GM12878 (cell line): ENCODE measurements around the gene ZNF880. TPM values are rescaled to one million over a fixed set of nuclear protein-coding genes. Genes with fewer than 3 reads are reported as not detected.

Experiments used
- ATAC-seq: fragments of 200-7000 bp; cut with Tn5 transposase; 3 replicates; pipeline ENCODE4 v1.9.1; 2020; ENCODE audit warnings: mild to moderate bottlenecking, moderate library complexity
- BruUV-seq: library from RNA; stranded (reverse); fragments of 400-500 nt; replicated peaks from 2 replicates; lab custom pipeline; 2021; lab: Mats Ljungman, UMichigan
- CTCF ChIA-PET: fragments of 300-600 bp; sonication (Branson Sonifier 250); formaldehyde crosslinking; extraction: SDS; loops from one replicate; lab custom pipeline; 2021; ENCODE audit warnings: inconsistent platforms; lab: Yijun Ruan, JAX
- POLR2A ChIA-PET: fragments of 350-600 bp; formaldehyde crosslinking; extraction: SDS; loops from one replicate; lab custom pipeline; 2021; ENCODE audit warnings: inconsistent platforms; lab: Charles Lee
- RAD21 ChIA-PET: fragments of 300-600 bp; sonication (Branson Sonifier 250); formaldehyde crosslinking; loops from one replicate; lab custom pipeline; 2023; ENCODE audit warnings: antibody characterized with exemption; ENCODE audit not compliant: unreplicated experiment; lab: Charles Lee
- SMC1A ChIA-PET: fragments of 300-600 bp; sonication (Branson Sonifier 250); formaldehyde crosslinking; loops from one replicate; lab custom pipeline; 2023; ENCODE audit not compliant: unreplicated experiment, uncharacterized antibody; lab: Charles Lee
- DNase-seq: peaks from one replicate; pipeline ENCODE4 v3.0.0-alpha.2; 2011; ENCODE audit warnings: low read depth, low spot score
- FAIRE-seq: peaks from 3 replicates; lab custom pipeline; 2011; peaks lifted over from hg19 to GRCh38; lab: Jason Lieb, UNC
- H2AFZ ChIP-seq: 2 replicates; pipeline ENCODE4 v1.6.0; 2011; ENCODE audit warnings: low read depth, low read length, control low read depth; ENCODE audit not compliant: control insufficient read depth
- H3K27ac ChIP-seq: 2 replicates; pipeline ENCODE4 v1.5.1; 2011; ENCODE audit warnings: control low read depth; ENCODE audit not compliant: control insufficient read depth, insufficient read depth
- H3K27me3 ChIP-seq, 2 experiments: replicated peaks in 1 of 2; 2 replicates each; pipeline versions ENCODE4 v1.6.0 to v1.6.1; 2011; ENCODE audit warnings: low read length in 1 of 2; ENCODE audit not compliant: control insufficient read depth in 2 of 2, insufficient read depth in 2 of 2
- H3K36me3 ChIP-seq, 2 experiments: 2 replicates each; pipeline ENCODE4 v1.5.1; 2011; ENCODE audit warnings: low read length in 1 of 2; ENCODE audit not compliant: control insufficient read depth in 2 of 2, insufficient read depth in 2 of 2
- H3K4me1 ChIP-seq: 2 replicates; pipeline ENCODE4 v1.6.1; 2011; ENCODE audit warnings: mild to moderate bottlenecking, low read length, moderate library complexity, mixed read lengths; ENCODE audit not compliant: control insufficient read depth, insufficient read depth
- H3K4me2 ChIP-seq: 2 replicates; pipeline ENCODE4 v1.6.0; 2011; ENCODE audit warnings: control low read depth; ENCODE audit not compliant: control insufficient read depth, insufficient read depth
- H3K4me3 ChIP-seq: fragments of 200-600 bp; sonication (generic); 2 replicates; pipeline ENCODE4 v1.5.1; 2016
- H3K79me2 ChIP-seq: 2 replicates; pipeline ENCODE4 v1.6.0; 2011; ENCODE audit warnings: low read length; ENCODE audit not compliant: control insufficient read depth, insufficient read depth
- H3K9ac ChIP-seq: 2 replicates; pipeline ENCODE4 v1.8.0; 2011; ENCODE audit warnings: low read length, control low read depth, mixed read lengths; ENCODE audit not compliant: control insufficient read depth, insufficient read depth
- H3K9me3 ChIP-seq: replicated peaks from 3 replicates; pipeline ENCODE4 v1.5.1; 2011; ENCODE audit warnings: mild to moderate bottlenecking, low read length; ENCODE audit not compliant: control insufficient read depth, insufficient read depth
- H4K20me1 ChIP-seq: 2 replicates; pipeline ENCODE4 v1.6.0; 2011; ENCODE audit not compliant: control insufficient read depth, insufficient read depth
- ATF2 ChIP-seq: IDR thresholded peaks from 2 replicates; pipeline ENCODE4 v1.6.1; 2012; ENCODE audit warnings: low read length, inconsistent platforms
- CEBPB ChIP-seq, 2 experiments: fragments of 150-350 bp in 1 of 2; IDR thresholded peaks; 2 replicates each; pipeline ENCODE4 v1.6.1; 2012 to 2014; ENCODE audit warnings: low read depth in 2 of 2, low read length in 2 of 2, borderline replicate concordance in 1 of 2, inconsistent platforms in 1 of 2
- CTCF ChIP-seq, 3 experiments: IDR thresholded peaks in 2 of 3; conservative IDR thresholded peaks in 1 of 3; 2 replicates each; pipeline ENCODE4 v1.5.1; 2011; ENCODE audit warnings: low read depth in 3 of 3, low read length in 3 of 3, mild to moderate bottlenecking in 3 of 3, control low read depth in 2 of 3, moderate library complexity in 2 of 3, inconsistent platforms in 1 of 3, mixed read lengths in 1 of 3; ENCODE audit not compliant: control insufficient read depth in 2 of 3, insufficient read depth in 1 of 3; ENCODE audit errors: extremely low read depth in 1 of 3
- ETV6 ChIP-seq, 2 experiments: fragments of 450-650 bp in 1 of 2; IDR thresholded peaks in 1 of 2; conservative IDR thresholded peaks in 1 of 2; 2 replicates each; pipeline ENCODE4 v1.6.1; 2014; ENCODE audit warnings: antibody characterized with exemption in 1 of 2, borderline replicate concordance in 1 of 2, low read depth in 1 of 2, mild to moderate bottlenecking in 1 of 2, moderate library complexity in 1 of 2
- NR2C1 ChIP-seq: fragments of 450-650 bp; IDR thresholded peaks from 2 replicates; pipeline ENCODE4 v1.6.1; 2017; ENCODE audit warnings: antibody characterized with exemption, mild to moderate bottlenecking, moderate library complexity
- RAD21 ChIP-seq: IDR thresholded peaks from 2 replicates; pipeline ENCODE4 v1.6.1; 2011; ENCODE audit warnings: mild to moderate bottlenecking, low read depth, low read length, moderate library complexity; ENCODE audit not compliant: insufficient read depth
- SREBF2 ChIP-seq: IDR thresholded peaks from 2 replicates; pipeline ENCODE4 v1.6.1; 2012; ENCODE audit warnings: mild to moderate bottlenecking, low read length
- WGBS: methylation state at CpG from one replicate; pipeline ENCODE4 v1.1.6; 2016; ENCODE audit warnings: low lambda C conversion rate; ENCODE audit not compliant: insufficient replicate concordance, insufficient coverage; ENCODE audit errors: missing lambda C conversion rate; 5-methylcytosine and 5-hydroxymethylcytosine counted together
- in situ Hi-C: fragments of 300-500 bp; cut with MboI; formaldehyde crosslinking; loops from 9 replicates; pipeline ENCODE4 v1.14.3; 2018; ENCODE audit warnings: mixed read lengths
- intact Hi-C: fragments of 100-400 bp; cut with micrococcal nuclease; formaldehyde crosslinking; loops from one replicate; pipeline ENCODE4 v1.14.2; 2022; ENCODE audit not compliant: unreplicated experiment
- polyA plus RNA-seq, 11 experiments: library from polyadenylated mRNA; depleted of rRNA in 4 of 11; unstranded in 6 of 11; stranded (reverse) in 5 of 11; fragments of >200 nt; fragmentation: Nextera tagmentation in 4 of 11; fragmentation: Illumina TruSeq in 1 of 11; extraction: Ambion mirVana in 4 of 11; extraction: Trizol in 1 of 11; gene quantifications; 1 replicate in 1 of 11; 2 replicates in 10 of 11; pipeline versions ENCODE4 v1.2.1 to v1.2.3, GENCODE V29; 2011 to 2016; ENCODE audit warnings: inconsistent platforms in 2 of 11, missing spikeins in 2 of 11, low read depth in 1 of 11
- total RNA-seq, 4 experiments: library from RNA; depleted of rRNA in 3 of 4; stranded (reverse); fragments of >200 nt in 3 of 4; fragmentation: Illumina TruSeq in 1 of 4; extraction: Trizol in 1 of 4; gene quantifications; 2 replicates each; pipeline versions ENCODE4 v1.2.1 to v1.2.3, GENCODE V29; 2013 to 2021

Gene ZNF880
- total and polyA plus RNA-seq, 10 of the 15 experiments (the other 5 are each of a cell fraction or from before 2014, with no cell fraction given), result 14.4 to 45.2 (median 21.9) TPM

GRCh38 chr19:52351512-52351911 is 18.2 kb upstream of the ZNF880 start:
- no peak overlapping the region for H3K9ac ChIP-seq
- no peaks in the 10 kb centered on the region for H3K79me2 ChIP-seq
- RAD21 ChIA-PET, result no interaction called here
- POLR2A ChIA-PET, result no interaction called here
- H3K9me3 ChIP-seq, result peaks cover 1% of the 10 kb centered on the region; the same call in 2 of the 3 replicates
- H4K20me1 ChIP-seq, result no peaks in the 10 kb centered on the region
- in situ Hi-C loops, result no loop called here
- intact Hi-C loops, result no loop called here
- no peak for ATAC-seq
- H3K4me1 ChIP-seq, result no peaks in the 10 kb centered on the region
- no peak overlapping the region for H2AFZ ChIP-seq
- DNase-seq, result no peak
- no peak overlapping the region for H3K4me2 ChIP-seq
- H3K4me3 ChIP-seq, result no peak overlapping the region
- no peak for TF ChIP-seq NR2C1
- TF ChIP-seq ETV6 (conservative IDR thresholded peaks at IDR 0.05 in 1 of 2, IDR thresholded peaks at IDR 0.05 in 1 of 2; ENCODE audit: borderline replicate concordance in 1 of 2, low read depth in 1 of 2), result no peak
- TF ChIP-seq CTCF (IDR thresholded peaks at IDR 0.05 in 2 of 3, conservative IDR thresholded peaks at IDR 0.05 in 1 of 3; ENCODE audit: control insufficient read depth in 2 of 3, extremely low read depth in 1 of 3, insufficient read depth in 1 of 3, low read depth in 3 of 3, low read length in 3 of 3), result 0 out of 6 replicates have a peak, but pooled peaks of 2 of the 3 experiments have one; percentile 6
- TF ChIP-seq ATF2, result no peak
- TF ChIP-seq SREBF2, result no peak
- no peak for TF ChIP-seq RAD21
- no peak for TF ChIP-seq CEBPB (IDR thresholded peaks at IDR 0.05; ENCODE audit: borderline replicate concordance in 1 of 2, low read depth in 2 of 2, low read length in 2 of 2)
- H3K36me3 ChIP-seq, result no peaks in the 10 kb centered on the region
- CTCF ChIA-PET, result interaction anchor here (1.0 kb wide), 1 partner anchor 398 kb away, joined by 3 read pairs; no protein-coding TSS in a partner anchor
- no peaks in the 10 kb centered on the region for H3K27me3 ChIP-seq
- SMC1A ChIA-PET, result no interaction called here
- no TSS peak for BruUV-seq
- FAIRE-seq, result no peak
- WGBS, result 90% methylated on average over 9 of the region's 9 CpGs
- no peak overlapping the region for H3K27ac ChIP-seq
